HG03060 (cell line): ENCODE results near the gene HDAC7.

ENCODE experiments used
- ATAC-seq: cut with Tn5 transposase; IDR thresholded peaks from one replicate; pipeline ENCODE4 v1.9.1; 2021; ENCODE audit warnings: low read depth, moderate number of reproducible peaks; ENCODE audit not compliant: unreplicated experiment

HDAC7 gene

GRCh38 chr12:47737936-47738594 is 81.6 kb downstream of the HDAC7 start:
- ATAC-seq, result no peak

- ATAC-seq, result no peak
These were observed 82.6 kb downstream of the HDAC7 start for GRCh38 chr12:47736877-47737676.

GRCh38 chr12:47736216-47736615 is 83.5 kb downstream of the HDAC7 start:
- ATAC-seq, result no peak

GRCh38 chr12:47735649-47736048 is 84.1 kb downstream of the HDAC7 start:
- no peak for ATAC-seq

GRCh38 chr12:47734725-47735480 is 84.8 kb downstream of the HDAC7 start:
- no peak for ATAC-seq

- no peak for ATAC-seq
These were observed 86.6 kb downstream of the HDAC7 start for GRCh38 chr12:47733142-47733541.
